B cell (primary cell): ENCODE data around the gene KIF26B.

Source experiments
- CTCF ChIP-seq: fragments of 200-600 bp; IDR thresholded peaks from one replicate; pipeline ENCODE4 v1.8.0; 2022; ENCODE audit warnings: antibody characterized with exemption, mild to moderate bottlenecking
- EZH2 ChIP-seq: IDR thresholded peaks from 2 replicates; pipeline ENCODE4 v1.6.1; 2012; ENCODE audit warnings: borderline replicate concordance, low read depth, mild to moderate bottlenecking, moderate library complexity, low read length; ENCODE audit not compliant: insufficient read depth, poor library complexity, severe bottlenecking

- TF ChIP-seq CTCF (no peak), EZH2 (no peak)
These were observed 443.9 kb downstream of the KIF26B start for GRCh38 chr1:245598524-245599305.
